ENCODE measurements around the gene OCA2.

The OCA2 gene

GRCh38 chr15:27776501-27776900 is 322.6 kb downstream of the OCA2 start:
- H3K27ac ChIP-seq = no peak overlapping the region
- no peak for TF ChIP-seq CTCF (conservative IDR thresholded peaks at IDR 0.05)

- no peak overlapping the region for H3K27ac ChIP-seq
- TF ChIP-seq CTCF (conservative IDR thresholded peaks at IDR 0.05) = no peak
Measured at GRCh38 chr15:27774638-27775037, 324.5 kb downstream of the OCA2 start.

- no peak overlapping the region for H3K27ac ChIP-seq
- no peak for TF ChIP-seq CTCF (conservative IDR thresholded peaks at IDR 0.05)
Measured at GRCh38 chr15:27774191-27774590, 324.9 kb downstream of the OCA2 start.

GRCh38 chr15:27771892-27772291 is 327.2 kb downstream of the OCA2 start:
- no peak for TF ChIP-seq CTCF (conservative IDR thresholded peaks at IDR 0.05)
- H3K27ac ChIP-seq = no peak overlapping the region

- no peak for TF ChIP-seq CTCF (conservative IDR thresholded peaks at IDR 0.05)
- H3K27ac ChIP-seq = no peak overlapping the region
Measured at GRCh38 chr15:27770769-27771554, 328.2 kb downstream of the OCA2 start.

- TF ChIP-seq CTCF (conservative IDR thresholded peaks at IDR 0.05) = no peak
- H3K27ac ChIP-seq = no peak overlapping the region
Measured at GRCh38 chr15:27770086-27770607, 329.0 kb downstream of the OCA2 start.

GRCh38 chr15:27769652-27770051 is 329.5 kb downstream of the OCA2 start:
- H3K27ac ChIP-seq = no peak overlapping the region
- no peak for TF ChIP-seq CTCF (conservative IDR thresholded peaks at IDR 0.05)

Data from VCaP (cell line).